Measurements from ENCODE around the gene MCCC2. TPM values are rescaled to one million over a fixed set of nuclear protein-coding genes. Genes with fewer than 3 reads are reported as not detected.

Gene MCCC2
- total and polyA plus RNA-seq, 2 of the 4 experiments (the other 2 are of a cell fraction) = 18.0 to 22.0 TPM

DNA sequence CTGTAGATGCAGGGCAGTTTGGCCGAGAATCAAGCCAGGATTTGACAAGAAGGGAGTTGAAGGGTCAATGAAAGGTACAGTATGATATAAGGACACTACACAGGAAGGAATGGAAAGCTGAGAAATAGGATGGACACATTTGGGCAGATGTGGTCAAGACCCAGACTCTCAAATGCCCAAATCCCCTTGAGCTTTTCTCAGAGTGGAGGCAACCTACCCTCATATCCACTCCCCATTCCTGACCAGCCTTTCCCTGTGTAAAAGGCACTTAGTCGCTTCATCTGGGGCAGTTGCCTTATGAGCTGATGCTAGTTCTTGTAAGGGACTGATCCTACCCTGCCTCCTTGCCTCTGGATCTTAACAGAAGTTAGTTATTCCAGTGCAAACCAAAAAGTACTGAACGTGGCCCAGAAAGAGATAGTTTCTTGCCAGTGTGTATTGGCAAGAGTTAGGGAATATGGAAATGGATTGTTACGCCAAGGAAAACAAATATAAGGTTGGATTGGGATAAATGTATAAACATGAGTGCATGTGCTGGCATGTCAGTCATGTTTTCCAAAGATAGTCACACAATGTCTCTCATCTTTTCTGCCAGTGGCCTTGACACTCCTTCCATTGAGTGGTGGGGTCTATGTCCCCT, 4.1 kb upstream of the MCCC2 start:
- DNase-seq = no peak

More for the DNA sequence above, 4.1 kb upstream of the MCCC2 start:
- Histone ChIP-seq H4K20me1 (ENCODE audit: insufficient read depth, low read length) (no peaks in the 10 kb centered on the region), H2BK5ac (ENCODE audit: low read depth, low read length, poor library complexity, severe bottlenecking) (no peak overlapping the region), H2BK20ac (ENCODE audit: low read depth, low read length) (no peak overlapping the region), H4K5ac (ENCODE audit: low read depth, low read length) (no peak overlapping the region), H3K4me3 (ENCODE audit: insufficient read depth, low read depth, low read length) (no peak overlapping the region), H3K4me2 (ENCODE audit: low read depth, low read length) (no peak overlapping the region), H3K79me1 (ENCODE audit: low read depth in 1 of 2, low read length in 2 of 2) (peaks cover 4 to 8% of the 10 kb centered on the region in 2 experiments; a peak in 3 of 4 replicates), H2AK5ac (ENCODE audit: low read depth, low read length) (no peak overlapping the region), H2AK9ac (replicated peaks; ENCODE audit: low read depth, low read length, poor library complexity) (peak overlapping the region; percentile 15), H3K9ac (ENCODE audit: low read depth, low read length) (no peak overlapping the region), H2AFZ (replicated peaks; ENCODE audit: low read length, poor library complexity) (no peak overlapping the region), H3K56ac (ENCODE audit: extremely low read depth, insufficient read depth, low read length) (no peak overlapping the region), H3K36me3 (ENCODE audit: control insufficient read depth, insufficient read depth, low read length) (peaks cover 2% of the 10 kb centered on the region; the same call in 1 of the 2 replicates), H4K91ac (ENCODE audit: insufficient read depth, low read depth, low read length) (no peak overlapping the region), H3K14ac (replicated peaks; ENCODE audit: low read depth, low read length) (no peak overlapping the region), H3K23ac (ENCODE audit: low read depth, low read length) (no peak overlapping the region), H3K18ac (ENCODE audit: low read depth, low read length) (no peak overlapping the region), H2BK15ac (ENCODE audit: low read depth, low read length) (no peak overlapping the region), H3K9me3 (ENCODE audit: control insufficient read depth, insufficient read depth, low read length) (no peaks in the 10 kb centered on the region), H3K9me1 (ENCODE audit: insufficient read depth, low read length) (no peaks in the 10 kb centered on the region; the same call in 1 of the 2 replicates), H2BK120ac (ENCODE audit: low read depth, low read length) (no peak overlapping the region), H3K4ac (ENCODE audit: low read depth, low read length) (no peak overlapping the region), H3K27ac (ENCODE audit: insufficient read depth, low read length) (no peak overlapping the region), H3K27me3 (ENCODE audit: control insufficient read depth, insufficient read depth, low read length) (no peaks in the 10 kb centered on the region), H4K8ac (ENCODE audit: low read depth in 2 of 2, low read length in 2 of 2) (no peak overlapping the region), H3K4me1 (ENCODE audit: control insufficient read depth, insufficient read depth, low read length) (peaks cover 2% of the 10 kb centered on the region; the same call in 1 of the 2 replicates)
- ATAC-seq (ENCODE audit: low read depth) = no peak
- BruUV-seq (replicated peaks) = no TSS peak
- in situ Hi-C loops (cut with MboI; ENCODE audit: low sequenced_read_pairs) (loop anchor here (25.0 kb wide), 1 partner anchor 729 kb away; the partner anchor contains the start of genes MRPS27 and PTCD2), intact Hi-C loops (cut with micrococcal nuclease) (no loop called here), dilution Hi-C loops (cut with HindIII; ENCODE audit: low sequenced_read_pairs, unreplicated experiment) (no loop called here)
- no peak for TF ChIP-seq ELK1 (IDR thresholded peaks at IDR 0.05; ENCODE audit: borderline replicate concordance, low read depth, low read length)
- no peak for TF ChIP-seq RAD21 (IDR thresholded peaks at IDR 0.05; ENCODE audit: low read length)
- TF ChIP-seq, protein P1, sequence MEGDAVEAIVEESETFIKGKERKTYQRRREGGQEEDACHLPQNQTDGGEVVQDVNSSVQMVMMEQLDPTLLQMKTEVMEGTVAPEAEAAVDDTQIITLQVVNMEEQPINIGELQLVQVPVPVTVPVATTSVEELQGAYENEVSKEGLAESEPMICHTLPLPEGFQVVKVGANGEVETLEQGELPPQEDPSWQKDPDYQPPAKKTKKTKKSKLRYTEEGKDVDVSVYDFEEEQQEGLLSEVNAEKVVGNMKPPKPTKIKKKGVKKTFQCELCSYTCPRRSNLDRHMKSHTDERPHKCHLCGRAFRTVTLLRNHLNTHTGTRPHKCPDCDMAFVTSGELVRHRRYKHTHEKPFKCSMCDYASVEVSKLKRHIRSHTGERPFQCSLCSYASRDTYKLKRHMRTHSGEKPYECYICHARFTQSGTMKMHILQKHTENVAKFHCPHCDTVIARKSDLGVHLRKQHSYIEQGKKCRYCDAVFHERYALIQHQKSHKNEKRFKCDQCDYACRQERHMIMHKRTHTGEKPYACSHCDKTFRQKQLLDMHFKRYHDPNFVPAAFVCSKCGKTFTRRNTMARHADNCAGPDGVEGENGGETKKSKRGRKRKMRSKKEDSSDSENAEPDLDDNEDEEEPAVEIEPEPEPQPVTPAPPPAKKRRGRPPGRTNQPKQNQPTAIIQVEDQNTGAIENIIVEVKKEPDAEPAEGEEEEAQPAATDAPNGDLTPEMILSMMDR (conservative IDR thresholded peaks at IDR 0.05; ENCODE audit: low read depth, low read length) = no peak
- no peak for TF ChIP-seq SMC3 (IDR thresholded peaks at IDR 0.05; ENCODE audit: low read depth, low read length)
- TF ChIP-seq NFE2L2 (IDR thresholded peaks at IDR 0.05; ENCODE audit: low read depth, low read length) = no peak
- TF ChIP-seq MXI1 (IDR thresholded peaks at IDR 0.05; ENCODE audit: borderline replicate concordance, low read depth, low read length) = no peak
- TF ChIP-seq BHLHE40 (IDR thresholded peaks at IDR 0.05; ENCODE audit: low read depth, low read length) = no peak
- TF ChIP-seq POLR2A (IDR thresholded peaks at IDR 0.05; ENCODE audit: low read depth, low read length) = no peak
- no peak for TF ChIP-seq FOS (IDR thresholded peaks at IDR 0.05; ENCODE audit: low read depth, low read length)
- TF ChIP-seq RFX5 (IDR thresholded peaks at IDR 0.05; ENCODE audit: low read depth, low read length) = no peak
- TF ChIP-seq MAZ (IDR thresholded peaks at IDR 0.05; ENCODE audit: borderline replicate concordance, low read depth, low read length) = no peak
- no peak for TF ChIP-seq CEBPB (IDR thresholded peaks at IDR 0.05; ENCODE audit: low read depth, low read length)
- WGBS, 2 experiments (ENCODE audit: extremely low coverage in 2 of 2, insufficient read length in 1 of 2) = 20 to 100% methylated on average over 1 of the region's 4 CpGs
- ChIA-PET CTCF (no interaction called here), POLR2A (ENCODE audit: unreplicated experiment) (no interaction called here)

Measured in IMR-90 (cell line).